Hepatocyte (in vitro differentiated cells): Measurements from ENCODE around the gene ZNF674.

ENCODE experiments used
- EZH2 ChIP-seq: fragments of 200-600 bp; sonication (generic); IDR thresholded peaks from 2 replicates; pipeline ENCODE4 v1.6.1; 2016; ENCODE audit warnings: antibody characterized with exemption, mild to moderate bottlenecking, borderline replicate concordance
- TF ChIP-seq, protein P1 (sequence below): fragments of 200-600 bp; sonication (generic); IDR thresholded peaks from 2 replicates; pipeline ENCODE4 v1.5.1; 2016; ENCODE audit warnings: antibody characterized with exemption, mild to moderate bottlenecking; ENCODE audit not compliant: poor library complexity

DNA sequence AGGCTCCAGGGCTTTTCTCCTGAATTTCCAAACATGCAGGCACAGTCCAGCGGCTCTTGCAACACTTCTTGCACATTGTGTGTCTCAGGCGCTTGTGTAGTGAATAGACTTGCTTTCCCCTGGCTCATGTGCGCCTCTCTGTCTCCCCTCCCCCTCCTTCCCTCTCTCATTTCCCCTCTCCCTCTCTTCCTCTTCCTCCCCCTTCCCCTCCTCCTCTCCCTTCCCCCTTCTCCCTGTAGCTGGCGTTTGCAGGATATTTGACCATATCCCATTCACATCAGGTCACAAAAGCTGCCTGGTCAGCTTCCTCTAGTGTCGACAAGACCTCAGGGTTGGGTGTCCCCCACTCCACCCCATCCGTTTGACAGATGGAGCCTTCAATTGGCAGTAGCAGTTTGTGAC lies 30.8 kb upstream of the ZNF674 start:
- TF ChIP-seq, protein P1, sequence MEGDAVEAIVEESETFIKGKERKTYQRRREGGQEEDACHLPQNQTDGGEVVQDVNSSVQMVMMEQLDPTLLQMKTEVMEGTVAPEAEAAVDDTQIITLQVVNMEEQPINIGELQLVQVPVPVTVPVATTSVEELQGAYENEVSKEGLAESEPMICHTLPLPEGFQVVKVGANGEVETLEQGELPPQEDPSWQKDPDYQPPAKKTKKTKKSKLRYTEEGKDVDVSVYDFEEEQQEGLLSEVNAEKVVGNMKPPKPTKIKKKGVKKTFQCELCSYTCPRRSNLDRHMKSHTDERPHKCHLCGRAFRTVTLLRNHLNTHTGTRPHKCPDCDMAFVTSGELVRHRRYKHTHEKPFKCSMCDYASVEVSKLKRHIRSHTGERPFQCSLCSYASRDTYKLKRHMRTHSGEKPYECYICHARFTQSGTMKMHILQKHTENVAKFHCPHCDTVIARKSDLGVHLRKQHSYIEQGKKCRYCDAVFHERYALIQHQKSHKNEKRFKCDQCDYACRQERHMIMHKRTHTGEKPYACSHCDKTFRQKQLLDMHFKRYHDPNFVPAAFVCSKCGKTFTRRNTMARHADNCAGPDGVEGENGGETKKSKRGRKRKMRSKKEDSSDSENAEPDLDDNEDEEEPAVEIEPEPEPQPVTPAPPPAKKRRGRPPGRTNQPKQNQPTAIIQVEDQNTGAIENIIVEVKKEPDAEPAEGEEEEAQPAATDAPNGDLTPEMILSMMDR, result no peak
- TF ChIP-seq EZH2, result no peak
